ENCODE data around the gene OR2A42.
"Not testable (repeated sequence)": the region's sequence is repeated elsewhere in the genome, so short reads cannot be mapped to it uniquely, and the experiment has no call there.

- not testable (repeated sequence) for TF ChIP-seq ZBTB33 (IDR thresholded peaks at IDR 0.05; ENCODE audit: borderline replicate concordance, low read depth); NRF1 (IDR thresholded peaks at IDR 0.05; ENCODE audit: low read depth, low read length); USF2 (IDR thresholded peaks at IDR 0.05; ENCODE audit: borderline replicate concordance, low read depth, low read length); CTCF (IDR thresholded peaks at IDR 0.05); EP300 (IDR thresholded peaks at IDR 0.05; ENCODE audit: borderline replicate concordance in 1 of 2, low read depth in 1 of 2, low read length in 1 of 2); TEAD4 (IDR thresholded peaks at IDR 0.05; ENCODE audit: borderline replicate concordance, insufficient read depth); EZH2phosphoT487 (IDR thresholded peaks at IDR 0.05; ENCODE audit: borderline replicate concordance, low read depth)
Observed at GRCh38 chr7:144183166-144183565, 56.2 kb downstream of the OR2A42 start, which contains the start of gene CTAGE4.

All from SK-N-SH (cell line).